ENCODE results near the gene PIM1.
A peak's percentile ranks its signal among the peaks of the same experiment; 100 is the strongest.

Gene PIM1

DNA sequence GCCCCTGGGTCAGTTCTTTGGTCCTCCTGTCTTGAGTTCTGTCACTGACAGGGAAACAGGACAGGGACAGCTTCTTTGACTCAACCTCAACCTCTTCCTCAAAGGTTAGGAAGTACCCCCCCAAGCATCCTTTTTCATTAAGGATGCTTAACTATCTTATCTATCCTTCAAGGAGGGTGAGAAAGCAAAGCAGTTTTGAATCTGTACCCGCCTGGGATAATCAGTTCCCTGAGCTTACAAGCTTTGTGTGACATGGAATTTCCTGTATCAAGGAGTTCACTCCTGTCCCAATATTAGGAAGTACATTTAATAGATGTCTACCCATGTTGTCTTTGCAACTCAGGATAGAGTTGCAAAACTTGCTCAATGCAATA is 31.1 kb upstream of the PIM1 start:
- DNase-seq = no peak

DNA sequence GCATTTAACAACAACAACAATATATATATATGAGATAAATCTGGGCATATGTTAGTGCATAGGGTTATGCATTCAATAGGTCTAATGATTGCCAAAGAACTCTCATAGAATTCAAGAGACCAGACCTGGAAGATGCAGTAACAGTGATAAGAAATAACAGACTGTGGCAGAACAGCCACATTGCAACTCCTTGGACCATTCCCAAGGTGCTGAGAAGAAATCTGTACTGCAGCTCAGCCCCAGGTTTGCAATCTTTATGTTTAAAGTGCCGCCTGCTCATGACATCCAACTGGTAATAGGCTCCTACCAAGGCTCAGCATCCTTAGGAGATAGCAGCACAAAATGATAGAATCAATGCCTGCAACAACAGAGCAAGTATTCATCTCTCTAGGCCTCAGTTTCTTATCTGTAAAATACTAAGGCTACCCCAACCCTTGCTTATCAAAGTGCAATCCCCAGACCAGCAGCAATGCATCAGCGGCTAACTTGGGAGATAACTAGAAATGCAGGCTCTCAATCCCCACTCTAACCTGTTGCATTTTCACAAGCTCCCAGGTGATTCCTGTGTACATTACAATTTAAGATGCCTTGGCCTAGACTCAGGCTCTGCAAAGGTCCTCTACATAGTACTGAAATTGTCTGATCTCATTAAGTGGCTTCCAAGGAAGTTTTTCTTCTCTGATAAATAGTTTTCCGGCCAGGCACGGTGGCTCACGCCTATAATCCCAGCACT is 30.6 kb upstream of the PIM1 start:
- no peak for DNase-seq

DNA sequence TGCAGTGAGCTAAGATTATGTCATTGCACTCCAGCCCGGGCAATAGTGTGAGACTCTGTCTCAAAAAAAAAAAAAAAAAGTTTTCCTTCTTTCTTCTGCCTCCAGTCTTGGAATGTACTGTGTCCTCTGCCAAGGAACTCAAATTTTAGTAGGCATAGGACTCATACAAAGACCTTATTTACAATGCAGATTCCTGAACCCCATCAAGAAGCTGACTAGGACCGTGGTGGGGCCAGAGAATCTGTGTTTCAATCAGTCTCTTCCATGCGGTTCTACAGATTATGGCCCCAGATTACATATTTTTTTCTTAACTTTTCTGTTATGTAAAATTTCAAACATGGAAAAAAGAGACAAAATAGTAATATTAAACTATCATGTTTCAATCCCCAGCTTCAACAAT is 29.8 kb upstream of the PIM1 start:
- no peak for DNase-seq

DNA sequence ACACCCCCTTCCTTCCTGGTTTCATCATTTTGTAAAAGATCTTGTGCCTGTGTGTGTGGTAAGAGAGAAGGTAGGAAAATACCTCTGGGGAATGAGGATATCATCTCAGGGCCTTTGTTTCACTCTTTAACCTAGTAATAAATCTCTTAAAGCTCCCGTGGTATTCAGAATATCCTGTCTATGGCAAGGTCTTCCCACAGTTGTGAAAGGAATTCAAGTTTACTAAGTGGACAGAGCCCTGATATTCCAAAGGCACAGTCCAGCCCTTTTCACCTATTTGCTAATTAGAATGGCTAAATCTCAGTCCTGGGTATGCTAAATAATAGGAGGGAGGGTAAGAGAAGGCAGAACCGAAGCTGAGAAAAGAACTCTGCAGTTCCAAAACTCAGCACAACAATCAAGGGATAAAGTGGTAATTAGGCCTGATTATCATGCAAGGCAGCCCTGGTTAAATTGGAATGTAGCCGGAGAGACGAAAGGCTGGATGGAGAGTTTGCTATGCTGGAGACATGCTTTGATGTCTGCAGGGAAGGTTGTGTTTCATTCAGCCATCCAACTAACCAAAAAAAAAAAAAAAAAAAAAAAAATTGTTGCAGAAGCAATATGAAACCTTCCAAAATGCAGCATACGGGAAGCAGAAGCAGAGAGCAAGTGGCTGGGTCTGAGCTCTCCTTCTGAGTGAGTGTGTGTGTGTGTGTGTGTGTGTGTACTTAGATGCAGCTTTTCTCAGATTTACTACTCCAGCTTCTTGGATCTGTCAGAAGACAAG is 28.5 kb upstream of the PIM1 start:
- DNase-seq = no peak

DNA sequence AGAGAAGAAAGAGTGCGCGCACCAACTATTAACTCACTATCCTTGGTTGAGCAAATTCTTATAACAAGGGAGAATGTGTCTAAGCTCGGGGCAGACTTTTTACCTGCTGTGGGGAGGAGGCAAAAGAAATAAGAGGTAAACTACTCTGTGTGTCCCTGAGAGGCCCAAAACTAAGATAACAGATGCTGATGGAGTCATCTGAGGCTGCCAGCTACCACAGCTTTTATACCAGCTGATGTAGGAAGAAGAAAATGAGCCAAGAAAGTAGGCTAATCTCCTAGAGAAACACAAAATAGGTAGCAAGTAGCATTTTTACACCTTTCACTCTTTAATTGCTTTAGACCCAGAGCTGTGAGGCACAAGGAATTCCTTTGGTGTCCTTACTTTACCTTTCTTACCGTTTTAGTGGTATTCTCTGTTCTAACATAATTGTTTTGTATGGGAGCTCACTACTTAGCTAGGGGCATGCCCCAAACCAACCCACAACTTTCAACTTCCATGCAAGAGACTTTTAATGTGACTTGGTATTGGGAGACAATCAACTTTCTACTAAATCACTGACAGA is 27.8 kb upstream of the PIM1 start:
- no peak for DNase-seq

DNA sequence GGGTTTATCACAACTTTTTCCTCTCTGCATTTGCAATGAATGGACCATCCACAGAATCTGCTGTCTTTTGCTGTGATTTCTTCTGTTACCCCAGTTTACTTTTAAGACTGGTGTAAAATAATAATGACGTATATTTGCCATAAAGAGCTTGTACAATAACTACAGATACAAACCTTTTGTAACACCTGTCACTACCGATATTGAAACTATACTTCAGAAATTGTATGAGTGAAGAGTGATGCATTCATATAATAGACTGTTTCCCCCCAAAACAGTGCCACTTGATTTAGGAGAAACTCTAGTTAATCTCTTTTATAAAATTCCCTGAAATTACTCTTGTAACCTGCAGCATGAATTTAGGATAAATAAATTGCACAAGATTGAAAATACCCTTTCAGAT is 26.4 kb upstream of the PIM1 start:
- no peak for DNase-seq

DNA sequence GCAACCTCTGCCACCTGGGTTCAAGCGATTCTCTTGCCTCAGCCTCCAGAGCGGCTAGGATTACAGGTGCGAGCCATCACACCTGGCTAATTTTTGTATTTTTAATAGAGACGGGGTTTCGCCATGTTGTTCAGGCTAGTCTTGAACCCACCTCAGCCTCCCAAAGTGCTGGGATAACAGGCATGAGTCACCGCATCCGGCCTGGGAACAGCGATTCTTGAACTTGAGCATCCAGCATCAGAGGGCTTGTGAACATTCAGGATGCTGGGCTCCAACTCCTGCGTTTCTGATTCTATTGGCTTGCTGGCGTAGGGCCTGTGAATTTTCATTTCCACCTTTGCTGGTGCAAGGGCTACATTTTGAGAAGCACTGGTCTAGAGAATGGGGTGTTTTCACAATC is 24.5 kb upstream of the PIM1 start:
- DNase-seq = no peak

DNA sequence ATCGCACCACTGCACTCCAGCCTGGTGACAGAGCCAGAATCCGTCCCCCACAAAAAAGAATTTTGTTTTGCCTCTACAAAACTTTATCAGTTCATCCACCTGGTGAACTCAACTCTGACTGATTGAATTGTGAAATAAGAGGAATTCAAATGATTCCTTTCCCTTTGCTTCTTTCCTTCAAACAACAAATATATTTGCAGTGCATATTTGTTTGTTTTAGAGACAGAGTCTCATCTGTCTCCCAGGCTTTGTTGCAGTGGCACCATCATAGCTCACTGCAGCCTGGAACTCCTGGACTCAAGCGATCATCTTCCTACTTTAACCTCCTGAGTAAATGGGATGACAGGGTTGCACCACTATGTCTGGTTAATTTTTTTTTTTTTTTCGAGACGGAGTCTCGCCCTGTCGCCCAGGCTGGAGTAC is 23.2 kb upstream of the PIM1 start:
- DNase-seq = no peak

DNA sequence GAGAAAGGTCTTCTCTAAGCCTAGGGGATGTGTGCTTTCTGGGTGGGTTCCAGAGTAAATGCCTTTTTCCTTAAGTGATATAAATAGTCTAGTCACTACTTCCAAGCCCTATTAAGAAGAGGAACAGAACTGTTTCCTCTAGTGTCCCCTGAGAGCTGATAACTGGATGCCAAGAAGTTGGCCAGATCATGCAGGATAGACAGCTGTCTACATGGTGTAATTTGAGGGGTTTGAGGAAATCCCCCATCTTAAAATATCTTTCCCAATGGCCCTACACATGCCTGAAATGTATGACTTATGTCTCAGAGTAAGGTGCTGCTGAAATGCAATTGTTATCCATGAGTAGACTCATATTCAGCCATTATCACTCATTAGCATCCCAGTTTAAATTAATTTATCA is 20.2 kb upstream of the PIM1 start:
- no peak for DNase-seq

DNA sequence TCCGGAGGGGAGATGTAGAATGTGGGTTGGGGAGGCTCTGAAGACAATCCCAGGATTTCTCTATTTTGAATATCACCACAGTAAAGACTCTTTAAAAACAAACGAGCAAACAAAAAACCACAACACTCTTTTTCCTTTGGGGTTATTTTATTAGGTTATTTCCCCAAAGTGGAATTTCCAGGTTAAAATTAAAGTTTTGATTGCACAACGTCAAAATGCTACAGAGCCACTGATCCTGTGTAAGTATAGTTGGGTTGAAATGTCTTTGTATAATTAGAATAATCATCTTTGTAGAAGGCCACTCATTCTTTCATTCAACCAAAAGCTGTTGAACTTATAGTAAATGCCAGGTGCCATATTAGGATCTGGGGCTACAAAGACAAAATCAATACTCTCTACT is 19.6 kb upstream of the PIM1 start:
- no peak for DNase-seq

DNA sequence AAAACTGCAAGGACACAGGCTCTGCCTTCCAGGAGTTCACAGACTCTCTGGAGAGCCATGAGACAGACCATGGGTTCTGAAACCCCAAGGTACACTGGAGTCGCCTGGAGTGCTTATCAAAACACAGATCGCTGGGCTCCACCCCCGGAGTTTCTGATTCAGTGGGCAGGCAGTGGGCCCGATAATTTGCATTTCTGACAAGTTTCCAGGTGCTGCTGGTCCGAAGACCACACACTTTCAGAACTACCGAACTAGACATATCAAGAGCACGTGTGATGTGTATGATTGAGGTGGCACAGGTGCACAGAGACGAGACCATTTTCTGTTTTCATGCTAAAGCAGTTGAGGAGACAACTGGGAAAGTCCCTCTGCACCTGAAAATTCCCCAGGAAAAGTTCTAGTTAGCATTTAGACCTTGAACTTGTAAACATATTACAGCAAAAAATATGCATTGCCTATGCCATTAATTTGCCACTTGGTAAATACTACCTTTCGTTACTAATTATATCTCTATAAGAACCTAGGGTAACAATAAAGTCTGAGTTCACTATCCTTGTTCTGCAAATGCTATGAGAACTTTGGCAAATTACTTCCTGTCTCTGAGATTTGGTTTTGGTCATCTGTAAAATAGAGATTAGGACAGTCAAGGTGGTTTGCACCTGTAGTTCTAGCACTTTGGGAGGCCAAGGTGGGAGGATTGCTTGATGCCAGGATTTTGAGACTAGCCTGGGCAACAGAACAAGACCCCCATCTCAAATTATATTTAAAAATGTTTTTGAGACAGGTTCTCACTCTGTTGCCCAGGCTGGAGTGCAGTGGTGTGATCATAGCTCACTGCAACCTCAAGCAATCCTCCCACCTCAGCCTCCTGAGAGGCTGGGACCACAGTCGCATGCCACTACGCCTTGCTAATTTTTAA is 14.3 kb upstream of the PIM1 start:
- no peak for DNase-seq

DNA sequence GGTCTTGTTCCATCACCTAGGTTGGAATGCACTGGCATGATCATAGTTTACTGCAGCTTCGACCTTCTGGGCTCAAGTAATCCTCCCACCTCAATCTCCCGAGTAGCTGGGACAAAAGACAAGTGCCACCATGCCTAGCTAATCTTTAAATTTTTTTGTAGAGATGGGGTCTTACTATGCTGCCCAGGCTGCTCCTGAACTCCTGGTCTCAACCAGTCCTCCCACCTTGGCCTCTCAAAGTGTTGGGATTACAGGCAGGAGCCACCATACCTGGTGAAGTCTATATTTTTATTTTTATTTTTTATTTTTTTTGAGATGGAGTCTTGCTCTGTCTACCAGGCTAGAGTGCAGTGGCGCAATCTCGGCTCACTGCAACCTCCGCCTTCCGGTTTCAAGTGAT is 11.4 kb upstream of the PIM1 start:
- DNase-seq = no peak

DNA sequence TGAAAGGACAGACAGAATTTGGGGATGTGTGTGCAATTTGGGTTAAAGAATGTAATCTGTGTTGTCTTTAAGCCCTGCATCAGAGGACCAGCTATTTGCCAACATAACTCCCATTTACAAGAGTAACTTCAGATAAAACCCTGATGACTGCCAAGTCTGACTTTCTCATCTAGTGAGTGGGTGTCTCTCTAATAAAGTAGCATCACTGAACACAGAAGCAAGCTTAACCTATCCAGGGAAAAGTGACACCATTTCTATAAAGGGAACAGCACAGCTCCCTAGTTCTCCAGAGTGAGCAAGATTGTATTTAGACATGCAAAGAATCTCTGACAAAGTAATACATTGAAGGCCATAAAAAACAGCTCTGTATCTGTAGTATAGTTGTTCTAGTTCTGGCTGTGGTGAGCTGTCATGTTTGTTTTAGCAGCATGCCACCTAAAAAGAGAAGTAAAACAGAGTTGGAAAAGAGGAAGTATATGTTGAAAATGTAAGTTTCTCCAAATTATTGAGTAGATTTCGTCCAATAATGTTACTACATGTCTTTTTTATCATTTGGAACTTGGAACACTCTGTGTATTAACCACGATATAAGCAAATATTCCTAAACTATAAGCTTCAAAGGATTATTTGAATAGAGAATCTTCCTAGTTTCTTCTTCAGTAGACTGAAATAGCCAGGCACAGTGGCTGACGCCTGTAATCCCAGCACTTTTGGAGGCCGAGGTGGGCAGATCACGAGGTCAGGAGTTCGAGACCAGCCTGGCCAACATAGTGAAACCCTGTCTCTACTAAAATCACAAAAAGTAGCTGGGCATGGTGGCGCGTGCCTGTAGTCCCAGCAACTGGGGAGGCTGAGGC is 8.8 kb upstream of the PIM1 start:
- no peak for DNase-seq

DNA sequence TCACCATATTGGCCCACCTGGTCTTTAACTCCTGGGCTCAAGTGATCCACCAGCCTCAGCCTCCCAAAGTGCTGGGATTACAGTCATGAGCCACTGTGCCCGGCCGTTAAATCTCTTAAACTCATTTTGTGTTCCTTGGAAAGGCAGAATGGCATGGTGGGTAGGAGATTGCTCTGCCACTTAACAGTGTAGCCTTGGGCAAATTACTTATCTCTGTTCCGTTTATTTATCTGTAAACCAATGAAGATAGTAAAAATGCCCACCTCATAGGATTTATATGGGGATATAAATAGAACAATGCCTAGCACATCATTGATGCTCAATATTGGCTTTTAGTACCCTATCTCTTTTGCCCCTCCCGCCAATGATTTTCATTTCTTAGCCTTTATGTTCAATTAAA is 7.2 kb upstream of the PIM1 start:
- no peak for DNase-seq

DNA sequence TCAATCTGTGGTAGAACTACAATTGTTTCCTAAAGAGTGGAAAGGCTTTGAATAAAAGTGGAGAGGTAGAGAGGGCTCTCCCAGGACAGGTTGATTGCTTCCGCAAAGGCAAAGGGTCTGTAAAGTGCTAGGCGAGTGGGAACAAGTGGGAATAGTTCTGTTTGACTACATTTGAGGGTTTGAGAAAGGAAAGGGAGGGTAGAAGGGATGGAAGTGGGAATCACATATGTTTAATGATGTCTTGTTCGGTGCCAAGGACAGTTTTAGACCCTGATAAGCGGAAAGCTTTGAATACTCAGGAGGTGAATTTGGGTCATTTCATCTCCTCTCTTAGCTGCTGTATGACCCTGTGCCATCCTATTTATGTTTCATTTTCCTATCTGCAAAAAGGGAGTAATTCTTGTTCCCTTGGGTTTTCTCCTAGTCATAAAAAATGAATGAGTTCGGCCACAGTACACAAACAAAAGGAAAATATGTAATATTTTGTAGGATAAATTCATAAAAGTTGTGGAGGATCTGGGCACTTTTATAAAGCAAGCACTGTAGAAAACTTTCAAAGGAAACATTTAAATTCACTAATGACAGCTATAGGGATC is 1.7 kb upstream of the PIM1 start:
- no peak for DNase-seq

DNA sequence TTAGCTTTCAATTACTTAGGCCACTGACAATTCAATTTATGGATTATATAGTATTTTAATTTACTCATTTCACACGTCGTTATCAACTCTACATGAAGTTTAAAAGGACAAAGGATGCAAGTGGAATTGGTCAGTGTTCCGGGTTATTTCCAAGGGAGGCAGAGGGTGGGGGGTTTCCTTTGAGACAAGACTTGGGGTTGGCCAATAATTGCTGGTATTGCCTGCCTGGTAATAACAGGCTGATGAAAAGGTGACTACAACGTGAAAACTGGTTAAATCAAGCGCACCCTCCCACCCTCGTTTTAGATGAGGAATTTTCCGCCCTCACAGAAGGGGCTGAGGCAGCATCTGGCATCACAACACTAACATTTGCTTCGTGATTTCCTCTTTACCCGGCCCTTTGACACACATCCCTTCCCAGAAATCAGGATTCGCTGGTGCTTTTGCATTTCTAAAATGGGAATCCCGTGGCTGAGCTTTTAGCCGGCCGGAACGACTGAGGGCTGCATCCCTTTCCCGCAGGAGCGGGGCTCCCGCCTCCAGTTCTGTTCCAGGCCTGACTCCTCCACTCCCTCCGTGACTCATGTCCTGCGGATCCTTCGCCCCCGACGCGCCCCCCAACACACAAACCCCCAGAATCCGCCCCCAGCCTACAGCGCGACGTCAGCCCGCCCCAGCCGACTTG is 999 bp upstream of the PIM1 start:
- peak; percentile 26 for DNase-seq

DNA sequence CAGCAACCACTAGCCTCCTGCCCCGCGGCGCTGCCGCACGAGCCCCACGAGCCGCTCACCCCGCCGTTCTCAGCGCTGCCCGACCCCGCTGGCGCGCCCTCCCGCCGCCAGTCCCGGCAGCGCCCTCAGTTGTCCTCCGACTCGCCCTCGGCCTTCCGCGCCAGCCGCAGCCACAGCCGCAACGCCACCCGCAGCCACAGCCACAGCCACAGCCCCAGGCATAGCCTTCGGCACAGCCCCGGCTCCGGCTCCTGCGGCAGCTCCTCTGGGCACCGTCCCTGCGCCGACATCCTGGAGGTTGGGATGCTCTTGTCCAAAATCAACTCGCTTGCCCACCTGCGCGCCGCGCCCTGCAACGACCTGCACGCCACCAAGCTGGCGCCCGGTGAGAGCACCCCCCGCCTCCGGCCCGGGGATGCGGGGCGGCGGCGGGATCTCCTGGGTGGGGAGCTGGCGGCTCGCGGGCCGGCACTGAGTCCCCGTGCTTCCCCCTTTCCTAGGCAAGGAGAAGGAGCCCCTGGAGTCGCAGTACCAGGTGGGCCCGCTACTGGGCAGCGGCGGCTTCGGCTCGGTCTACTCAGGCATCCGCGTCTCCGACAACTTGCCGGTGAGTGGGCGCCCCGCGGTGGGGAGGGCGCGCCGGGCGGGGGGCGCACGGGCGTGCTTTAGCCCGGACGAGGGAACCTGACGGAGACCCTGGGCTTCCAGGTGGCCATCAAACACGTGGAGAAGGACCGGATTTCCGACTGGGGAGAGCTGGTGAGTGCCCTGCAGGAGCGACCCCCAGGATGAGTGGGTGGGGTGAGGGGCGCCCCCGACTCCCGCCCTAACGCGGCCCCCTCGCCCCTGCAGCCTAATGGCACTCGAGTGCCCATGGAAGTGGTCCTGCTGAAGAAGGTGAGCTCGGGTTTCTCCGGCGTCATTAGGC is 585 bp downstream of the PIM1 start:
- peak; percentile 35 for DNase-seq

DNA sequence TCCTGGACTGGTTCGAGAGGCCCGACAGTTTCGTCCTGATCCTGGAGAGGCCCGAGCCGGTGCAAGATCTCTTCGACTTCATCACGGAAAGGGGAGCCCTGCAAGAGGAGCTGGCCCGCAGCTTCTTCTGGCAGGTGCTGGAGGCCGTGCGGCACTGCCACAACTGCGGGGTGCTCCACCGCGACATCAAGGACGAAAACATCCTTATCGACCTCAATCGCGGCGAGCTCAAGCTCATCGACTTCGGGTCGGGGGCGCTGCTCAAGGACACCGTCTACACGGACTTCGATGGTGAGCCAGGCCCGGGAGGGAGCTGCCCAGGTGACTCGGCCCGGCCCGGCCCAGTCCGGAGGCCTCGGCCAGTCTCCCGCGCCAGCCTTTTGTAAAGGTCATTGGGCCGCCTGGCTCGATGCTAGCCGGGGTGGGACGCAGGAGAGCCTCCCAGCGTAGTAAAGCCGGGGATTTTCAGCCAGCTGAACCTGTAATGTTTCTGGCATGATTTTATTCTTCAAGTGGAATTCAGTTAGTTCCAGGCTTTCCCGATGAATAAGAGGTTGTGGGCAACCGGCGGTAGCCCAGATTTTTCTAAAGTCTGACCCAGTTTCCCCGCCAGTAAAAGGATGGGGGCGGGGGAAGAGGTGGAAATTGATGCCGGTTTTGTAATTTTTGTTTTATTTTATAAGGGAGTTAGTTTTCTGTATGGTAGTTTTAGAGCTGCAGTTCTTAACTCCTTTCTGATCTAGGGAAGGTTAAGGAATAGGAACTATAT is 1.4 kb downstream of the PIM1 start:
- DNase-seq = peak; percentile 42
